NCI-H1092 treated with DMSO at 0.1 percent for 48 hours (cell line): ENCODE measurements around the gene SFRP2.

ENCODE experiments used
- DNase-seq: peaks from one replicate; lab custom pipeline; 2025; lab: John Stamatoyannopoulos, UW

Gene SFRP2, protein sequence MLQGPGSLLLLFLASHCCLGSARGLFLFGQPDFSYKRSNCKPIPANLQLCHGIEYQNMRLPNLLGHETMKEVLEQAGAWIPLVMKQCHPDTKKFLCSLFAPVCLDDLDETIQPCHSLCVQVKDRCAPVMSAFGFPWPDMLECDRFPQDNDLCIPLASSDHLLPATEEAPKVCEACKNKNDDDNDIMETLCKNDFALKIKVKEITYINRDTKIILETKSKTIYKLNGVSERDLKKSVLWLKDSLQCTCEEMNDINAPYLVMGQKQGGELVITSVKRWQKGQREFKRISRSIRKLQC

DNA sequence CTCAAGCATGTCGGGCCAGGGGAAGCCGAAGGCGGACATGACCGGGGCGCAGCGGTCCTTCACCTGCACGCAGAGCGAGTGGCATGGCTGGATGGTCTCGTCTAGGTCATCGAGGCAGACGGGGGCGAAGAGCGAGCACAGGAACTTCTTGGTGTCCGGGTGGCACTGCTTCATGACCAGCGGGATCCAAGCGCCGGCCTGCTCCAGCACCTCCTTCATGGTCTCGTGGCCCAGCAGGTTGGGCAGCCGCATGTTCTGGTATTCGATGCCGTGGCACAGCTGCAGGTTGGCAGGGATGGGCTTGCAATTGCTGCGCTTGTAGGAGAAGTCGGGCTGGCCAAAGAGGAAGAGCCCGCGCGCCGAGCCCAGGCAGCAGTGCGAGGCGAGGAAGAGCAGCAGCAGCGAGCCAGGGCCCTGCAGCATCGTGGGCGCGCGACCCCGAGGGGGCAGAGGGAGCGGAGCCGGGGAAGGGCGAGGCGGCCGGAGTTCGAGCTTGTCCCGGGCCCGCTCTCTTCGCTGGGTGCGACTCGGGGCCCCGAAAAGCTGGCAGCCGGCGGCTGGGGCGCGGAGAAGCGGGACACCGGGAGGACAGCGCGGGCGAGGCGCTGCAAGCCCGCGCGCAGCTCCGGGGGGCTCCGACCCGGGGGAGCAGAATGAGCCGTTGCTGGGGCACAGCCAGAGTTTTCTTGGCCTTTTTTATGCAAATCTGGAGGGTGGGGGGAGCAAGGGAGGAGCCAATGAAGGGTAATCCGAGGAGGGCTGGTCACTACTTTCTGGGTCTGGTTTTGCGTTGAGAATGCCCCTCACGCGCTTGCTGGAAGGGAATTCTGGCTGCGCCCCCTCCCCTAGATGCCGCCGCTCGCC is at the start of gene SFRP2:
Gene SFRP2 (minus strand): TSS at position 671 of the 864 bp plus-strand sequence. CDS start 248 bp downstream, at position 423.
- no peak for DNase-seq

DNA sequence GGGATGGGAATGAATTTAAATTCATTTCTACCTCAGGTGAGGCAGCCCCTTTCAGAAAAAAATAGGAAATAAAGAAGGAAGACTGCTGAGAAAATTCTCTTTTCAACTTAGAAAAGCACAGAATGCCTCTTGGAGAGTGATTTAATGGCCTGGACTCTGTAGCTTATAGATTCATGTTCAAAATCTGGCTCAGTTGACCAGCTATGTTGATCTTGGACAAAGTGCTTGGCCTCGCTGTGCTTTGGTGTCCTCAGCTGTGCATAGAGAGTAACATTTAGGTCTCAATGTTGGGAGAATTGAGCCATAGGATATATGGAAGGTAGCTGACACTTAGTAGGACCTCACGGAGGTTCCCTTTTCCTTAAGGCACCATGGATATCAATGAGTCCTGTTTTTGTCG is 49.7 kb upstream of the SFRP2 start:
- no peak for DNase-seq

DNA sequence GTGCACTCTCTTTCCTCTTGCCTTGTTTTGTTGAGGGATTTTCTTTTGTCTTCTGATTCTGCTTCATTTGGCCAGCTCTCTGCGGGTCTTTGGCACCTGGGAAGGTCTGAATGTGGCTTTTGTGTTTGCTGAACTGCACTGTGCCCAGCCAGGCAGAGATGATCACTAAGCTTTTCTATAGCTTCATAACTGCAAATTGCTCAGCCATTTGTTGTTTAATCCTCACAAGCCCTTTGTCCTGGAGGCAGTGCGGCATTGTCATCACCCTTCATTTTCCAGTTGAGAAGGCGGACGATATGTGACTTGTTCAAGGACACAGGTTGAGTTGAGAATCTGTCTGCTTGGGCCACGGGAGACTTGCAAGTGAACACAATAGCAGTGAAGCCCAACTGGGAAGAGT is 46.0 kb upstream of the SFRP2 start:
- DNase-seq = no peak

DNA sequence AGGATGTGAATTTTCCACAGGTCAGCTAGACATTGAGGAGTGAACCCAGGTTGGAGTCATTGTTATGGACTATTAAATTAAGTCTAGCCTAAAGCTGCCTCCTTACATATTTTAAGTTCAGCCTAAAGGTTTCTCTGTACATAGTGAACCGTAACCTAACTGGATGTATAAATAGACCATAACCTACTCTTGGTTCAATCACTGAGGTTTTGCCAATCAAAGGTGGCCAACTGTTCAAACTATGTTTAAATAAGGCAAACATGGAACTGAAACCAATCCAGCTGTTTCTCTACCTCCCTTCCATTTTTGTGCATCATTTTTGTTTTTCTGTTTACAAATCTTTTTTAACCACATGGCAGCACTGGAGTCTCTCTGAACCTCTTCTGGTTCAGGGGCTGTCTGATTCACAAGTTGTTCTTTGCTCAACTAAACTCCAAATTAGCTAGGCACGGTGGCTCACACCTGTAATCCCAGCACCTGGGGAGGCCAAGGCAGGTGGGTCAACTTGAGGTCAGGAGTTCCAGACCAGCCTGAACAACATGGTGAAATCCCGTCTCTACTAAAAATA is 43.9 kb upstream of the SFRP2 start:
- no peak for DNase-seq

DNA sequence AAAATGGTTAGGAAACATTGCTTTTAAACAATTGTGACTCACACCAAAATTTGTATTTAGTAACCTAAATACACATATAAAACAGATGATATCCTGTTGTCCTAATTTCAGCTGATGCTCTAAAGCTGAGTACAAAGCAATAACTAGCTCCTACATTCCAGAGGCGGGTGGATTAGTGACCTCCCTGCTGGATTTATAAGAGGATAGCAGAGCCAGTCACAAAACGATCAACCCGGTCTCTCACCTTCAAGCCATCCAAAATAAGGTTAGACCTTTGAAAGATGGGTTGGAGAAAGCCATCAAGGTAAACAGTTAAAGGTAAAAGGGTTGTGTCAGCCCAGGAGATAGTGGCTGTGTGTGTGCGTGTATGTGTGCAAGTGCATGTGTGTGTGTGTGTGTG is 43.2 kb upstream of the SFRP2 start:
- DNase-seq = no peak

DNA sequence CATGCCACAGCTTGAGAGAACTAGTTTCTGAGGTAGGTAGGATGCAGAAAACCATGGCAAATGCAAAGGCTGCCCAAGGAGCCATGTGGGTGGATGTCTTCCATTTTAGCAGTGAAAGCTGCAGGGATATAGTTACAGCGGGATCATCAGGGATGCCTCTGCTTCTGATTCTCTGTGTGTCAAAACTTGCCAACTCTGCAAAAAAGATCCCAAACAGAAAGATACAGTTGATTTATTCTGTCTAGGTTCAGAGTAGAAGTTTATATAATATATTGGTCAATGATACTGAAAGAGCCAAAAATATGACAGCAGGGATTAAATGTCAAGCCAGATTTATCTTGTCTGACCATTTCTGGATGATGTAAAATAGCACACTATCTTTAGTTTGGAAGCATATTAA is 42.4 kb upstream of the SFRP2 start:
- no peak for DNase-seq

DNA sequence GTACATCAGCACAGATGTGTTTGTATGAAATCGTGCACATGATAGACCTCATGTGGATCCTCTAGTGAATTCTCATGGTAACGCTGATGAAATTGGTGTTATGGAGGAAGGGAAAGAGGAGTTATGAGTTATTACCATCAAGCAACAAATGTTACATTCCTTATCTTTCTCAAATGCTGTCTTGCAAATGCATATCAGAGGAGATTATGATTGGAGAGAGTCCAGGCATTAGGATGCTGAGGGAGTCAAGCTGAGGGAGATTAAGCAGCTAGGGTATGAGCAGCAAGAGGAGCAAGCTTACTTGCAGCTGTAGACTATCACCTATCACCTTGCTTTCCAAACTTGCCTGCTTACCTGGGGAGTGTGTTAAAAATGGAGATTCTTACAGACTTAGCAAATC is 36.8 kb upstream of the SFRP2 start:
- no peak for DNase-seq

DNA sequence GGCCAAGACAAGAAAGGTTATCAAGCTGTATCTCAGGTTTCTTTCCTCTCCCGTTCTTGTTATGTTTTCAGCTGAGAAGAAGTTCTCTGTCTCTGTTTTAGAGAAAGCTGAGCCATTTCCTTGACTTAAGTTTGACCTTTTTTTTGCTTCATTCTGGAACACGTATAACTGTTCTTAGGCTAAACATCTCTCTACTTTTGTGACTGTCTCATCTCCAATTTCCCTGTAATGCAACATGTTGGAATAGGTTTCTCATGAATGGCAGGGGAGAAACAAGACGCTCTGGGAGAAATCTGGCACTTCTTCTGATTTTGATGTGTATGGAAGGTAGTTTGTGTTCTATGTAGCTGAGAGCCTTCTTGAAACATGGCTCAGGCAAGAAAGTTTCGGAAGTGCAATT is 36.2 kb upstream of the SFRP2 start:
- no peak for DNase-seq

DNA sequence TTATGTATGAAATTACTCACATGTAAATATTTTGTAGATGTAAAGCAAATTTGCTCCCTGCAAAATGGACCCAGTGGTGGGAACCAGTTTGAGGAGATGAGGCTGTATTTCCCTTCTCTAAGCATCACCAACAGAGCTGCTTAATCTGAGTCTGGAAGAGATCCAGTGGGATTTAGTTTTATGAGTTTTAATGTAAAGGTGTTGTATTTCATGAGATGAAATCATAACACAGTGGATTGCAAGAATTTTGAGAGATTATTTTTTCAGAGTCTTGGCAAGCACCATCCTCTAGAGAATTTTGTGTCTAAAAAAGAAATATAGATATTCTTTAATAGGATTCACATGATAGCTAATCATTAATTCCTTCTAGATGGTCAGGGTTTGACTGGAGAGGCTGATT is 35.6 kb upstream of the SFRP2 start:
- no peak for DNase-seq

DNA sequence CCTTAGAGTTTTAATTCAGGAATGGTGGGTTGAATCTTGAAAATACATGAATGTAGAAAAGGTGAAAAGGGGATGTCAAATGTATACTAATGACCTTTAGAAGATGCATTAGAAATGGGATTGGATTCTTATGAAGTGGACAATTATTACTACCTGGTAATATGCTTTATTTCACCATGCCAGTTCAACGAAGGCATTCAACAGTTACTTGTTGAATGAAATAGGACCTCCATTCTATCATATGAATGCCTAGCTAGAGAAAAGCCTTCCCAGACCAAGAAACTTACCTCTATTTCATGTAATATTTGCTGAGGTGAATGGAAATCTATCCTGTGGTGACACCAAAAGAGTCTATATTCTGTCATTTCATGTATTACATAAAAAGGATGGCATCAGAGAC is 34.6 kb upstream of the SFRP2 start:
- DNase-seq = no peak

DNA sequence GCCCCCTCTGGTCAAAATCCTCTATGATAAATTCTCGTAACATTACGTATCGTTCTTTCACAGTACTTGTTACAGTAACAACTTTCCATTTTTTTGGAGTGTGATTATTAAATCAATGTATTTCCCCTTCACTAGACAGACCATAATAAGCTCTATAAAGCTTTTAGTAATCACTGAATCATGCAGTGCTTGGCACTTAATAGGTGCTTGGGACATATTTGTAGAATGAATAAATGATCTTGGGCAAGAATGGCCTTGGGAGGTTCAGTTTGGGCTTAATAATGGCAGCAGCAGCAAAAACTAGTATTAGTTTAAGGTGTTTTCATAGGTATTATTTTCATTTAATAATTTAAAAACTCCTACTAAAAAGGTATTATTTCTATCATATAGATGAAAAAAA is 33.4 kb upstream of the SFRP2 start:
- DNase-seq = no peak

DNA sequence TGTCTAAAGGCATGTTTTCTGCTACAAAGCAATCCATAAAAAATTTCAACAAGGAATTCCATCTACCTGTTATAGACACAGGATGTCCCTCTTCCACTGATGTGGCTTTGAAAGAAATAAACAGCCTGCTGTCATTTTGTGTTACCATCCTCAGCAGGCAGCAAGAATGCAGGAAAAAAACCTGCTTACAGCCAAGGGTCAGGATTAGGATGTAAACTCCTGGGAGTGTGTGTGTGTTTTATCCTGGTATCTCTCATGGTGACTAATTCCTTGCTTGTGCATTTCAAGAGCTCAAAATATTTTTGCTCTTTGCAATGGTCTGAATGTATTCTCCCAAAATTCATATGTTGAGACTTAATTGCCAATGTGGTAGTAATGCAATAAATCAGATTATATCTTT is 28.6 kb upstream of the SFRP2 start:
- no peak for DNase-seq

DNA sequence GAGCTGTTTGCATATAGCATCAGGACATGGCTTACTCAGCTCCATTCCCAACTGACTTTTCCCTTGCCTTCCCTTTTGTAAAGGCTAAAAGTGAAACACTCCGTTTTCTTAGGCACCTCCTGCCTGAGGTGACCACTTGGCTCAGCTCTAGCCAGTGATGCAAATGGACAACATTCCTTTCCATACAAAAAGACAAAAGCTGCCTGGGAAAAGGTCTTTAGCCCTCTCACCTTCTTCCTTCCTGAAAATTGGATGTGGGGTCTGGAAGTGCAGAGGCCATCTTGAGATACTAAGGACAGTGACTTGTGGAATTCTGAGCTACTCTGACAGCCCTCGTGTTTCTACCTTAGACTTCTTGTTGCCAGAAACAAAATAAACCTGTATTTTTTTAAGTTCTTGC is 27.7 kb upstream of the SFRP2 start:
- no peak for DNase-seq

DNA sequence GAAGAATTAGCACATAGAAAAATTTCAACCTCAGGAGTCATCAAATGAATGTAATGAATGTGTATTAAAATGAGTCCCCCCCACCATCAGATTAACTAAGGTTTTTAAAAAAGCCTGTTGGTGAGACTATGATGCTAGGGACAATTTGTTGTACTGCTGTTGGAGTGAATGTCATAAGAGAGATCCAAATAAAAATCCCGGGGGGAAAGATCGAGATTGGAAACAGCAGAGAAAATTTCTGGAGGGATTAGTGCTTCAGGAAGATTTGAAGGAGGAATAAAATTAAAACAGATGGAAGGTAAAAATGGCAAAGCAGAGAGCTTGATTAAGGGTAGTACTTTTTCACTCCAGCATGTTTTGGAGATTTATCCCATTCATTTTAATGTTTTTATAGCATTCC is 25.9 kb upstream of the SFRP2 start:
- DNase-seq = no peak

DNA sequence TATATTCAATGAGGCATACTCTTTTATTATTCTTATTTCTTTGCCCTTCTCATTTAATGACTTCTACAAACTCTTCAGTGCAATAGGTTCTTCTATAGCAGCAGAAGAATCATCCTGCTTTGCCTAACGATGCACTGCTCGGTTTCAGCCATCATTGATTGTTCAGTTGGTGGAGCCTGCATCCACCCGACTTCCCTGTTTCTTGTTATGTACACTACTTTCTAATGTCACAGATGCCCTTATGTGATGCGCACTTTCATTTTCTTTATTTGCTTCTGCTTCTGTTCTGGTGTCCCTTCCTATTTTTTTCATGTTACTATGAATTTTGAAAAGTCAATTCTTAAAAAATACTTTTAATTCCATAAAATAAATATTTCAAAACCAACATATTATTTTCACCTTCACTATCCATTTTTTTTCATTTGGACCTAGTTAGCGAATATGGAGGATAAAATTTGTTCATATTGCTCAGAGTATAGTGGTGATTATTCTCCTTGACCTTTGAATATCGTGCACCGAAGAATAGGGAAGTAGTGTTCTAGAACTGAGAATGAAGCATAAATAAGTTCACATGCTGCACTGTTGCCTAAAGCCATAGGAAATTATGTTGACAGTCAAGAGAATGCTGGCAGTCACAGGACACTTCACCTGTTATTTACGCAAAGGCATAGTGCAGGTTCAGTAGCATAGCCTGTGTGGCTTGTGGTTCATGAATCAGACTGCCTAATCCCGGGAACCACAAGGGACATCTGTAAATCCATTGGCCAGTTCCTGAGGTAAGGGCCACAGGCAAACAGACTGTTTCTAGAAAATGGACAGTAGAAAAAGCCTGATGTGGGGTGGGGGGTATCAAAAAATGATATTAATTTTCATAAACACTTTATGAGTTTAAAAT is 21.3 kb upstream of the SFRP2 start:
- DNase-seq = no peak

DNA sequence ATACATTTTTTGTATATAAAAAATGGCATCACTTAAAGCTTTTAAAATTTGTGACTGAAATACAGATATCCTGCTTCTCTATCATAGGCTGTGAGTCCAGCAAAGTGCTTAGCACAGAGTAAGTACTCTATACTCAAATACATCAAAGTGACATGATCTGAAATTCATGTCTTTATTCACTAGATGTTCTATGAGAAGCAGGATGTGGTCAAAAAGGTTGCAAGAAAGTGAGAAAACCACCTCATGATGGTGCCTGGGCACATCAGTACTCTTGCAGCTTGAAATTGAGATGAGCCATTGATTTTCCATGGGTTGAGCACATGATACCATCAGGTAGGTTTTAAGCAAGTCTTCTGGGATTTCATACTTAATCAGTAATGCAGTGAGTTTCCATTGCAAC is 20.4 kb upstream of the SFRP2 start:
- no peak for DNase-seq

DNA sequence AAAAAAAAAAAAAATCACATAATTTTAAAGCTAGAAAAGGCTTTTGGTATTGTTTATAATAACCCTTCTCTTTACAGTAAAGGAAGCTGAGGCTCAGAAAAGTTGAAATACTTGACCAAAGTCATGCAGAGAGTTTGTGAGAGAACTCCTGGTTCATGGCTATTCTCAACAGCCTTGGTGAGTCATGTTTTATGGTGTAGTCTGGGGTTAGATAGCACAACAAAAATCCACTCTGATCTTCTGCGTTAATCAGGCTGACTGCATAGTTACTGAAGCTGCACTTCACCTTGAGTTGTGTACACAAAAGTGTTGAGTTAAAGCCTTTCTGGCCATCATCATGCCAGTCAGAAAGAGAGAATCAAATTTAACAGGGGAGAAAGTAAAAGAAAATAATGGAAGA is 19.3 kb upstream of the SFRP2 start:
- no peak for DNase-seq

DNA sequence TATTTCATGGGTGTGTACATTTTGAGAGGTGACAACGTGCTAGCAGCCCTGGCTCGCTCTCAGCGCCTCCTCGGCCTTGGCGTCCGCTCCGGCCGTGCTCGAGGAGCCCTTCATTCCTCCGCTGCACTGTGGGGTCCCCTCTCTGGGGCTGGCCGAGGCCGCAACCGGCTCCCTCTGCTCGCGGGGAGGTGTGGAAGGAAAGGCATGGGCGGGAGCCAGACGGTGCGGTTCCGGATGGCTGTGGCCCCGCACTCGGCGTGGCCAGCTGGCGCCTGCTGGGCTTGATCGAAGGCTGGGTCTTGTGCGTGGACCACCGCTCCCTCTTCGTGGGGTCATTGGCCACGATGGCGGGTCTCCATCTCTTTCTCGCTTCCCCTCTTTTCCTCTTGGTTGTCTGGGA is 17.2 kb upstream of the SFRP2 start:
- no peak for DNase-seq

DNA sequence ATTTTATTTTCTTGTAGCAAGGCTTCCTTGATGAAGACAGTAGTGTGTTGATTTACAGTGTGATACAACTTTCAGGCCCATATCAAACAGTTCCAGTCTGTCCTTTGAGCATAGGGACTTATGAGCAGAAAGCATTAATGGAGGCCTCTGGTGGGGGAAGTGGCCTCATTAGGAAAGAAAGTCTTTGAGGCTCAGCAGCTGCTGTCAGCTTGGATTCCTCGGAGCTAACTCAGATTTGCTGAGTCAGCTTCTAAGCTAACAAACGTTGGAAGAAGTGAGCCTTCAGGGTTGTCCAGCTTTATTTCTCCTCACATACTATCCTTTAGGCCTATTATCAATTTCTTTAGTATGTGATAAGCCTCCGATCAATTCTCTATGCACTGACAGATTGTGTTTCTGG is 15.8 kb upstream of the SFRP2 start:
- DNase-seq = no peak

DNA sequence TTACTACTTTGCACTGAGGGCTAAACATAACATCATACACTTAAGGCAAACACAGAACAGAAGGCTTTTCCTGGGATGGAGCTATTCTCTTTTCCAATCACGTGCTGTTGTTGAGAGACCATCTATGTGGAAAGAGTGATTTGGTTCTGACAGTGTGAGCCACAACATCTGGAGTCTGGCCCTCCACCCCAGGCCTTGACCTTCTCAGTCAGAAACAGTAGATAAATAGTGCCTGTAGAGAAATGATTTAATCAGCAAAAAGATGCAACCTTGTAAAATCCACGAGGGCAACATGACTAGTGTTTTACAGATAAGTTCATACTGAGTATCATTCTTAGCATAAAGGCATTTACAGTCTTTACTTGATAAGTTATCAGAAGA is 10.8 kb upstream of the SFRP2 start:
- no peak for DNase-seq

DNA sequence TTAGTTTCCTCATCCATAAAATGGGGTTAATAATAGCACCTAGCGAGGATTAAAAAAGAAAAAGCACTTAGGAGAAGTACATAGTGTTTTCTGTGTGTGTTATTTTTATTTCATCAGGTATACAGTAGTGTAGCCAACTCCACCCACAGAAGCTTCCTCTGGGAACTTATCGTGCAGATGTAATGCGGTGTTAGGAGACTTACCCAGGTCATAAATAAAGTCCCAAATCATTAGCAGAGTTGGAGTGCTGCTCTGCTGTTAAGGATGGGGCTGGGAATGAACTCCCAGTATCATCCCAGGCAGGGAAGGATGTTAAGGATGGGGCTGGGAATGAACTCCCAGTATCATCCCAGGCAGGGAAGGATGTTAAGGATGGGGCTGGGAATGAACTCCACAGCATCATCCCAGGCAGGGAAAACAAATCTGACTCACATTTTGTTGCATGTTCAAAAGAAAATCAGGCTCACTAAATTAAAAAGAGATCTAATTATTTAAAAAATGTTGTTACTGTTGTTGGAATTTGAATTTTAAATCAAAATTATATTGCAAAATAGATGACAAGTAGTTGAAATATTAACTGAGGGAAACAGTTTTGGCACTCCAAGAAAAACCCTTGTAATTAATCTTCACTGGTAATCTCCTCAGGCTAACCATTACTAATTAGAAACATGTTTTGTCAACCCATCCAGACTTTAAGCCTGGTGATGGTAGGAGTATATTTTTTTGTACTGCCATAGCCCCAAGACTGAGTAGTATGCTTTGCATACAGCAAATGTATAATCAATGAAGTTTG is 10.2 kb upstream of the SFRP2 start:
- DNase-seq = no peak

DNA sequence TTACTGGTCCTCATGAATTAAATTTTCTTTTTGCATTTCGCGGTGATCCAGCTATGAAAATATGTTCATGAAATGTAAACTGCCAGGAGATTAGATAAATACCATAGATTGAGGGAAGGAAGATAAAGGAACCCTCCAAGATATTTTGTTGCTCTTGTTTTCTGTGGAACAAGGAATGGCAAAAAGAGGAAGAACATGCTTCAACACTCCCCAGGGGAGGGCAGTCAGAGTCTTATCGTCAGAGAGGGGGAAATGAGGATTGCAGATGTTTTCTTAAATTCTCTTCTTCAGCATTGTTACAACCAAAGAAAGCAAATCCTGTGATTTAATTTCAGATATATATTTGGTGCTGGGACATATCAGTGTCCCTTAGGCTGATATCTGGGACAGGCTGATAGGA is 9.5 kb upstream of the SFRP2 start:
- no peak for DNase-seq
